IMR-90 (cell line): Measurements from ENCODE around the gene CD79A. TPM values are rescaled to one million over a fixed set of nuclear protein-coding genes. Genes with fewer than 3 reads are reported as not detected.
A peak's percentile ranks its signal among the peaks of the same experiment; 100 is the strongest.

ENCODE experiments used
- ATAC-seq: fragments of 200-7000 bp; cut with Tn5 transposase; 2 replicates; pipeline ENCODE4 v1.9.1; 2020; ENCODE audit warnings: low read depth, mild to moderate bottlenecking, moderate library complexity
- BruUV-seq: library from RNA; stranded (reverse); fragments of 400-500 nt; replicated peaks from 2 replicates; lab custom pipeline; 2021; lab: Mats Ljungman, UMichigan
- CTCF ChIA-PET: fragments of 300-600 bp; formaldehyde crosslinking; extraction: SDS; loops from one replicate; lab custom pipeline; 2021; ENCODE audit warnings: antibody characterized with exemption; lab: Yijun Ruan, JAX
- POLR2A ChIA-PET: fragments of 300-600 bp; sonication (Branson Sonifier 250); formaldehyde crosslinking; loops from one replicate; lab custom pipeline; 2022; ENCODE audit warnings: antibody characterized with exemption; ENCODE audit not compliant: unreplicated experiment; lab: Charles Lee
- DNase-seq: peaks from one replicate; pipeline ENCODE4 v3.0.0; 2013
- H2AFZ ChIP-seq: replicated peaks from 2 replicates; pipeline ENCODE3; 2013; ENCODE audit warnings: low read length, mild to moderate bottlenecking; ENCODE audit not compliant: poor library complexity
- H2AK5ac ChIP-seq: 2 replicates; pipeline ENCODE4 v1.6.1; 2013; ENCODE audit warnings: low read depth, low read length, inconsistent platforms
- H2AK9ac ChIP-seq: replicated peaks from 2 replicates; pipeline ENCODE3; 2013; ENCODE audit warnings: mild to moderate bottlenecking, low read depth, low read length, moderate library complexity; ENCODE audit not compliant: poor library complexity
- H2BK120ac ChIP-seq: 2 replicates; pipeline ENCODE4 v1.6.1; 2013; ENCODE audit warnings: low read depth, low read length, inconsistent platforms
- H2BK15ac ChIP-seq: 3 replicates; pipeline ENCODE4 v1.6.1; 2013; ENCODE audit warnings: low read depth, low read length, inconsistent platforms
- H2BK20ac ChIP-seq: 2 replicates; pipeline ENCODE4 v1.6.1; 2013; ENCODE audit warnings: low read depth, mild to moderate bottlenecking, inconsistent platforms, low read length, moderate library complexity
- H2BK5ac ChIP-seq: 2 replicates; pipeline ENCODE4 v1.6.1; 2013; ENCODE audit warnings: mild to moderate bottlenecking, low read depth, low read length, inconsistent platforms; ENCODE audit not compliant: poor library complexity, severe bottlenecking
- H3K14ac ChIP-seq: replicated peaks from 2 replicates; pipeline ENCODE4 v1.6.1; 2013; ENCODE audit warnings: low read depth, low read length, inconsistent platforms
- H3K18ac ChIP-seq: 2 replicates; pipeline ENCODE4 v1.6.1; 2013; ENCODE audit warnings: low read depth, low read length, control low read depth
- H3K23ac ChIP-seq: 2 replicates; pipeline ENCODE4 v1.6.1; 2013; ENCODE audit warnings: low read depth, low read length, inconsistent platforms
- H3K27ac ChIP-seq: 2 replicates; pipeline ENCODE4 v1.5.1; 2013; ENCODE audit warnings: mild to moderate bottlenecking, control low read depth, low read length; ENCODE audit not compliant: insufficient read depth
- H3K27me3 ChIP-seq: 2 replicates; pipeline ENCODE4 v1.6.1; 2013; ENCODE audit warnings: low read length; ENCODE audit not compliant: control insufficient read depth, insufficient read depth
- H3K36me3 ChIP-seq: 2 replicates; pipeline ENCODE4 v1.6.1; 2013; ENCODE audit warnings: low read length, mixed read lengths; ENCODE audit not compliant: control insufficient read depth, insufficient read depth
- H3K4ac ChIP-seq: 2 replicates; pipeline ENCODE4 v1.6.1; 2013; ENCODE audit warnings: low read depth, low read length, inconsistent platforms
- H3K4me1 ChIP-seq: 2 replicates; pipeline ENCODE4 v1.6.1; 2013; ENCODE audit warnings: low read length, mixed read lengths; ENCODE audit not compliant: control insufficient read depth, insufficient read depth
- H3K4me2 ChIP-seq: 2 replicates; pipeline ENCODE4 v1.6.1; 2013; ENCODE audit warnings: low read depth, mild to moderate bottlenecking, control low read depth, low read length, moderate library complexity
- H3K4me3 ChIP-seq: 2 replicates; pipeline ENCODE4 v1.5.1; 2013; ENCODE audit warnings: low read depth, mild to moderate bottlenecking, control low read depth, low read length, moderate library complexity; ENCODE audit not compliant: insufficient read depth
- H3K56ac ChIP-seq: 2 replicates; pipeline ENCODE4 v1.6.1; 2013; ENCODE audit warnings: low read length, inconsistent platforms; ENCODE audit not compliant: insufficient read depth; ENCODE audit errors: extremely low read depth
- H3K79me1 ChIP-seq, 2 experiments: 2 replicates each; pipeline ENCODE4 v1.6.1; 2013; ENCODE audit warnings: low read length in 2 of 2, inconsistent platforms in 1 of 2, low read depth in 1 of 2
- H3K9ac ChIP-seq: 2 replicates; pipeline ENCODE4 v1.6.1; 2013; ENCODE audit warnings: low read depth, low read length, control low read depth
- H3K9me1 ChIP-seq: 2 replicates; pipeline ENCODE4 v1.6.1; 2013; ENCODE audit warnings: low read length, inconsistent platforms; ENCODE audit not compliant: insufficient read depth
- H3K9me3 ChIP-seq: 2 replicates; pipeline ENCODE4 v1.6.1; 2013; ENCODE audit warnings: low read length; ENCODE audit not compliant: control insufficient read depth, insufficient read depth
- H4K20me1 ChIP-seq: 2 replicates; pipeline ENCODE4 v1.6.1; 2013; ENCODE audit warnings: low read length, inconsistent platforms; ENCODE audit not compliant: insufficient read depth
- H4K5ac ChIP-seq: 2 replicates; pipeline ENCODE4 v1.6.1; 2013; ENCODE audit warnings: mild to moderate bottlenecking, low read depth, low read length, control low read depth
- H4K8ac ChIP-seq, 2 experiments: 2 replicates each; pipeline ENCODE4 v1.6.1; 2013; ENCODE audit warnings: low read depth in 2 of 2, low read length in 2 of 2, control low read depth in 1 of 2, inconsistent platforms in 1 of 2
- H4K91ac ChIP-seq: 2 replicates; pipeline ENCODE4 v1.6.1; 2013; ENCODE audit warnings: low read depth, low read length, inconsistent platforms; ENCODE audit not compliant: insufficient read depth
- CHD1 ChIP-seq: IDR thresholded peaks from 2 replicates; pipeline ENCODE4 v1.6.1; 2012; ENCODE audit warnings: low read depth, low read length, improper control_type of control experiment
- MAZ ChIP-seq: IDR thresholded peaks from 2 replicates; pipeline ENCODE4 v1.6.1; 2012; ENCODE audit warnings: low read depth, mild to moderate bottlenecking, low read length, improper control_type of control experiment, moderate library complexity, borderline replicate concordance
- RFX5 ChIP-seq: IDR thresholded peaks from 2 replicates; pipeline ENCODE4 v1.8.0; 2012; ENCODE audit warnings: low read depth, mild to moderate bottlenecking, low read length, moderate library complexity
- WGBS, 2 experiments: methylation state at CpG; one replicate each; pipeline versions ENCODE4 v1.1.5 to v1.1.7; 2013; ENCODE audit warnings: missing lambda C conversion rate in 2 of 2; ENCODE audit not compliant: insufficient read length in 1 of 2; ENCODE audit errors: extremely low coverage in 2 of 2; 5-methylcytosine and 5-hydroxymethylcytosine counted together
- dilution Hi-C: fragments of 300-500 bp; cut with HindIII; formaldehyde crosslinking; loops from one replicate; pipeline ENCODE4 v1.14.3; 2018; ENCODE audit warnings: low sequenced_read_pairs; ENCODE audit not compliant: unreplicated experiment
- in situ Hi-C: fragments of 300-500 bp; cut with MboI; formaldehyde crosslinking; loops from 3 replicates; pipeline ENCODE4 v1.14.3; 2019; ENCODE audit warnings: low sequenced_read_pairs, inconsistent platforms, mixed read lengths
- intact Hi-C: fragments of 100-400 bp; cut with micrococcal nuclease; formaldehyde crosslinking; loops from 2 replicates; pipeline ENCODE4 v1.10.0; 2022
- polyA plus RNA-seq, 3 experiments: library from polyadenylated mRNA; depleted of rRNA; stranded (reverse); fragments of >200 nt; gene quantifications; 2 replicates each; pipeline ENCODE4 v1.2.3, GENCODE V29; 2012; ENCODE audit warnings: low replicate concordance in 1 of 3
- total RNA-seq: library from RNA; depleted of rRNA; stranded (reverse); fragments of >200 nt; gene quantifications from 2 replicates; pipeline ENCODE4 v1.2.3, GENCODE V29; 2012

Gene CD79A
- total and polyA plus RNA-seq, 2 of the 4 experiments (the other 2 are of a cell fraction), result 0.19 TPM; not detected in 1

GRCh38 chr19:41921577-41922576 is 44.8 kb downstream of the CD79A start:
- Histone ChIP-seq H3K18ac (no peak overlapping the region), H4K8ac (no peak overlapping the region), H3K4me2 (no peak overlapping the region), H3K36me3 (no peaks in the 10 kb centered on the region), H3K9me3 (peaks cover 3% of the 10 kb centered on the region; the same call in 1 of the 2 replicates), H3K56ac (no peak overlapping the region), H3K27me3 (peaks cover 85% of the 10 kb centered on the region), H3K9ac (no peak overlapping the region), H2AK5ac (no peak overlapping the region), H2AK9ac (peak overlapping the region; percentile 42), H3K4ac (no peak overlapping the region), H3K27ac (no peak overlapping the region), H4K5ac (no peak overlapping the region), H4K20me1 (peaks cover 27% of the 10 kb centered on the region), H3K4me1 (no peaks in the 10 kb centered on the region), H3K4me3 (no peak overlapping the region), H3K79me1 (no peaks in the 10 kb centered on the region), H2BK20ac (no peak overlapping the region), H3K9me1 (peaks cover 20% of the 10 kb centered on the region), H2BK15ac (no peak overlapping the region), H3K23ac (no peak overlapping the region), H4K91ac (no peak overlapping the region), H2AFZ (no peak overlapping the region), H2BK120ac (no peak overlapping the region), H3K14ac (no peak overlapping the region), H2BK5ac (no peak overlapping the region)
- POLR2A ChIA-PET, result no interaction called here
- CTCF ChIA-PET, result no interaction called here
- DNase-seq (no peak), ATAC-seq (no peak)
- in situ Hi-C loops, result no loop called here
- intact Hi-C loops, result no loop called here
- BruUV-seq, result no TSS peak
- TF ChIP-seq RFX5, result no peak
- no peak for TF ChIP-seq MAZ
- no peak for TF ChIP-seq CHD1
- dilution Hi-C loops, result no loop called here
- 21% methylated on average over 4 of the region's 22 CpGs; no CpG with 5 or more reads in 1 of the 2 experiments for WGBS, 2 experiments
